NCI-H1105 treated with DMSO at 0.1 percent for 48 hours (cell line): ENCODE measurements around the gene C1QTNF1.

Source experiments
- DNase-seq: peaks from one replicate; lab custom pipeline; 2025; lab: John Stamatoyannopoulos, UW

Gene C1QTNF1

DNA sequence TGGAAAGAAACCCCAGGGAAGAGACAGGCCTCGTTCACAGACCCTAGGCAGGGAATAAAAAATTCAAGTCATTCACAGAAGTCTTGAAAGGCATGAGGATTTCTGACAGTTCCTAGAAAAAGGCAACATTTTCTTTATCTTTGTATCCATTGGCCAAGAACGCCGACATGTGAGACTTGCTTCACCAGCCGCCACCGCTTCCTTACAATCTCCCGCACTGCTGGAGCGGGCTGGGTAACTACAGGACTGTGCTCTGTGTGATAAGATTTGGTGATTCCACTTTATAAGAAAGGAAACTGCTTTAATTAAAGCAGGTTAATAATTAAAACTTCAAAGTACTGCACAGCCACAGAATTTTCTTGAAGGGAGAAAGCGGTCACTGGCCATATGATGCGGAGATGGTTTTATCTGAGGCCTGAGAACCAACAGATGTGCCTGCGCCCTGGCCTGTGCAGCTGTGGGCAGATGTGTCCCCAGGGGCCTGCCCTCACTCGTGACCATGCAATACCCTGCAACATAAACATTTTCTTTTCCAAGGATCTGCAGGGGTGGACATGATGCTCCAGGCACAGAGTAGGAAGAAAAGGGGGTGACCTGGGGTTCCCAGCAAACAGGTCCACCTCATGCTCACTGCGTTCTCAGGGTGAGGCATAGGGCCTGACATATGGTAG lies 31.3 kb upstream of the C1QTNF1 start:
- no peak for DNase-seq

DNA sequence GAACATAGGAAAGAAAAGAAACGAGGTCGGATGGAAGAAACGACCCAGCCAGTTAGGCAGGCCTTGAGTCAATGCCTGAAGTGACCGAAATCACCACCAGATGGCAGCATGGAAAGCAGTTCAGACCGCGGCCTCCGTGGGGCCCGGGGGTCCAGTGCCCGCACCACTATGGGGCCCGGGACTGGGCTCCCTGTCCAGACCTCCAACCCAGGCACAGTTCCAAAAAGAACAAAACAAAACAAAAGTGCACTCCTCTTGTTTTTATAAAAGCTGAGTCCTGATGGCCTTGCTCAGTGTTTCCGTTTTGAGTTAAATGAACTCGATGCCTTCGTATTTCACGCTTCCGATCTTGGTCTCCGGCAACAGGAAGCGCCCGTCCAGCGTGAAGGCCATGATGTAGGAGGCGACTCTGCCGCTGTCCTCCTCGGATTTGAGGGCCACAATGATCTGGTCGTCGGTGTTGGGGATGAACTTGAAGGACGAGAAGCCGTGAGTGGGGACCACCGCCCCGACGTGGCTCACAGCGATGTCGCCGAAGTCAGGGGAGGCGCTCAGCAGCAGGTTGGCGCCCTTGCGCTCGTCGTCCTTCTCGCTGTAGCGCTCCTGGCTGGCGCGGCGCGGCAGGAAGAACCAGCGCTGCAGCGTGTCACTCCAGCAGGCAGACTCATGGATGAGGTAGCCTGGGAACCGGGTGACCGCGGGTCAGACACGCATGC lies 30.6 kb upstream of the C1QTNF1 start:
- DNase-seq, result no peak

DNA sequence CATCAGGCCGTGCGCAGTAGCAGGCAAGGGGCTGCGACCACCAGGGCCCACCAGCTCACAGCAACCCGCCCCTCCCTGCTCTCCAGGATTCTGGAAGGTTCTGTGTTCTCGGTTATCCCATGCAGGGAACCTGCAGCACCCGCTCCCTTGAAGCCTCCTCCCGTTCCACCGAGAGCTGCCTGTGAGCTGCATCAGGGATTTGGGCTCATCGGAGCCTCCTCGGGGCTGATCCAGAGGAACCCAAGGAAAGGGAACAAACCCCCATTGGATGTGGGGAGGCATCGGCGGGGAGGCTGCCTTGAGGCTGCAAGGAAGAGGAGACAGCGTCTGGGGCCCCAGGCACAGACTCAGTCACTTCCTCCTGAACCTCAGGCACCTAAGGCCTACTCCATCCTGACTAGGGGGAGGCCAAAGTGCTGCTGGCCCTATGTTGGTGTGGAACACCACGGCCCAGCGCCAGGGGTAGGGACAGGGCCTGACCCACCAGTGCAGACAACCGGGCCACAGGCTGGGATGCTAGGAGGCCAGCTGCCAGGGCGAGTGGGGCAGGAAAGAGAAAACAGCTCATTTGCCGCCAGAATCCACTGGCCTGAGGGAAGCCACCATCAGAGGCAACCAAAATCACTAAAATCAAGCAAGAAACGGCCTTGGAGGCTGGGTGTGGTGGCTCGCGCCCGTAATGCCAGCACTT lies 29.8 kb upstream of the C1QTNF1 start:
- DNase-seq, result no peak

DNA sequence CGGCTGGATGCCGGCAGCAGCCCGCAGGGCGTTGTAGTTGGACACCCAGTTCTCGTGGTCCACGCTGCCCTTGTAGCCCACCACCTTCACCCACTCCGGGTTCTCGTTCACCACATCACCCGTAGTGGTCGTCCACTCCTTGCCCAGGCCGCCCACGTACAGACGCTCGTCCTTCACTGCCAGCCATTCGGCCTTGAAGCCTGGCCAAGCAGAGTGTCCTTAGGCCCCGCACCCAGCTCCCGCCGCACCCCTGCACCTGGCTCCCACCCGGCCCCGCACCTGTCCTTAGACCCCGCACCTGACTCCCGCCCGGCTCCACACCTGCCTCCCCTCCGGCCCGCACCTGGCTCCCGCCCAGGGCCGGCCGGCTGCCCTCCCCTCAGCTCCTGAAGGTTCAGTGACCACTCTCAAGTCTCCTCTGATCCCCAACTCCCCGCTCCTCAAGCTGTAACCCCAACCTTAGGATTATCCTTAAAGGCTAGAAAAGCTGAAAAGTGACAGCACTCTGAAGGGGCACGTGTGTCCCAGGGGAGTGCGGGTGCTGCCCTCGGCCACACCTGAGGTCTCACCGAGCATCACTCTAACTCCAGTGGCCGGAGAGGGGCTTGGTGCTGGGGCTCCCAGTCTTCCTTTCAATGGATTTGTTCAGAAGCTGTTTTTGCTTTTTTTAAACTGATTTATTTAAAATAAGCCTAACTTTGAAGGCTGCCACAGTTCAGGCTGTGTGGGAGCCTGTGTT lies 28.8 kb upstream of the C1QTNF1 start:
- DNase-seq, result no peak

DNA sequence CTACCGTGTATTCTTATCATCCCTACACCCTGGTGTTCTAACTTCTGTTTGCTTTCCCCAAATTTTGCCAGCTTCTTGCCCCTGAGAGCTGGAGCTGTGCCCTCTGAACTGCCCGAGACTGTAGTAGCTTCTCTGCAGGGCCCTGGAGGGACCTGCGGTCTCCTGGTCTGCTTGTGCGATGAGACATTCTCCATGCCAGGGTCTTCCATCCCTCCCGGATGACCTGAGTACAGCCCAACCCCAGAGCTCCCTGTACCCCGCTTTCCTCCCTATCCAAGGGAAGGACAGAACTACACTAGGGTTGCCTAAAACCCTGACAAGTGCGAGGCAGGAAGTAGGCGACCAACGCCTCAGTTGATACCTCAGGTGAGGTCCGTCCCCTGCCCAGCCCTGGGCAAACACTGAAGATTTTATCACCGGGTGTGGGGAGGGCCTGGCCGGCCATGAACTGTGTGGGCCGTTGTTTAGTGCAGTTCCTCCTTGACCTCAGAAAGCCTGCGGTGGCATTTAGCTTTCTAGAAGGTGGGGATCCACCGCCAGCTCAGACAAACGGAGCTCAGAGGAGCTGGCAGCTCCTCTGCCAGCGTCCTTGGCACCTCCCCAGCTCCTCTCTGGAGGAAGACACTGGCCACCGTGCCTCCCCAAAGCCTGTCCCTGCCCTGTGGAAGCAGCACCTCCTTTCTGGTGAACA lies 28.1 kb upstream of the C1QTNF1 start:
- DNase-seq, result no peak

DNA sequence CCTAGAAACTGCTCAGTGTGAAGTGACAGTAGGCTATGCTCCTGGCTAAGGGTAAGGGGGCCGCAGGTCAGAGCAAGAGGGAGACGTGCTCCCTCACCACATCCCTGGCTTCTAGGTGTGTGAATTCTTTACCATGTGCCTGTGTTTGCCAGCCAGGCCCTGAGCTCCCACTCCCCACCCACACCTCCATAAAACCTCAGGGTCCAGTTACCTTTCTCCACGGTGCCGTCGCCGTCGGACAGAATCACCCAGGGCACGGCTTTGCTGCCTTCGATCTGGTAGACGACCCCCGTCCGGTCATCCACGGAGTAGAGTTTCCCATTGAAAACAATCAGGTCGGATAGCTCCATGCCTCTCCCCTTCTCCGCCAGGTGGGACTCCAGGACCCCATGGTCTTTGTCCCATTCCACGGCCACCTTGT lies 27.2 kb upstream of the C1QTNF1 start:
- no peak for DNase-seq

DNA sequence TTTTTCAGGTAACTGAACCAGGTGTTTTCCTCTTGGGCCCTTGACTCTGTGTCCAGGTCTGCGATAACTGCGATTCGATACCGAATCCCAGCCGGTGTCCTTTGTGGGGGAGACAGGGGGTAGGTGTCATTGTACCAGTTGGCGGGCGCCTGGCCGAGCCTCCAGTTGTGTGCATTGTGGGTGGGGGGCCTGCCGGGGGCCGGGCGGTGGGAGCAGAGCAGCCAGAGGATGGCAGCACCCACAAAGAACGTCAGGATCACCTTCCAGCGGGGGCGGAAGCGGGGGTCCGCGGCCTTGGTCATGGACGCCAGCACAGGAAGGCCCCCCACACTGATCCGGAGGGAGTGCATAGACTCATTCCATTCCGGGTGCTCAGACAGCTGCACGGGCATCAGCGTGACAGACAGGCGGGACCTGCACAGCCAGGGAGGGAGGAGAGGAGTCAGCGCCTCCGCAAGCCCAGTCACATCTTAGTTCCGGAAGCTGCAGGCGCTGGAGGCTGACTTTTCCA lies 26.7 kb upstream of the C1QTNF1 start:
- DNase-seq, result no peak

DNA sequence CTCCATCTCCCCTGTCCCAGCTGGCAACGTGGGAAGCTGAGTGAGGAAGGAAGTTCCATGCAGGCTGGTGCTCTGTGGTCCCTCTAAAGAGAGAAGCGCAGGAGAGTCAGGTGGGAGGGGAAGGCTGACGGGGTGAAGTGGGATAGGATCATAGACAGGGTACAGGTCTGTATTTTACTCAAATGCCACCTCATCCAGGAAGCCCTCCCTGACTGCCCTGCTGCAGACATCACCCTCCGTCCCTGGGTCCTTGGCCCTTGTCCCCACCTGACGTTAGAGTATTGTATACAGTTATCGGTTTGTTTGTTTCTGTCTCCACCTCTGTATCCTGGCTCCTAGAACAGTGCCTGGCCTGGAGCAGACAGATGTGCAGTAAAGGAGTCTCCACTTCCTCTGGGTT lies 26.1 kb upstream of the C1QTNF1 start:
- DNase-seq, result no peak

DNA sequence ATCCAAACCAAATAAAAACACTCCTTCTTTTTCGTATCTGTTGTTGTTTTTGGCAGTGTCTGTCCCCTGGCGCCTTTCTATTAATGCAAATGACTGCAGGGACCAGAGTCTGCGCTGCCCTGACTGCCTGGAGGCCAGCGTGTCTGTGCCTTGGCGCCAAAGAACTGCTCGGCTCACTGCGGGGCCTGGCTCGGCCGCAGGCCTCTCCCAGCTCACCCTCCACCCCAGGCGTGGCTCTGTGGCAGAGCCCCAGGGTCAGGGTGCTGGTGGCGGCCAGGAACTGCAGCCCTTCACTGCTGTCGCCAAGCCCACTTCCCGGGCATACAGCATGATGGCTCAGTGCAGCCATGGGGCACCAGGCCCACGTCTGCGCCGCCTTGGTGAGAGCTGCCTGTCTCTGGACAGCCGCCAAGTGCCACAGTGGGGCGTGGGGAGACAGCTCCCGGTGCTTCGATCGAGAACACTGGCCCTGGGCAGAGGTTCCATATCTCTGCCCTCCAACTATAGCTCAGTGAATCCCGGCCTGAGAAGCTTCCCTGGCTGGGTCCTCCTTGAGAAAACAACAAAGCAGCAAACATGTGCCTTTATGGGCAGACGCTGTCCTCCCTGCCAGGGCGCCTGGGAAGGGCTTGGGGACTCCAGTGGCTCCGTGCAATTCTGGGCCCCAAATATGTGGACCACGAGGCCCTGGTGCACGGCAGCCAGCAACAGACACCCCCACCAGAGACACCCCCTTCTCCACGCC lies 25.5 kb upstream of the C1QTNF1 start:
- no peak for DNase-seq

DNA sequence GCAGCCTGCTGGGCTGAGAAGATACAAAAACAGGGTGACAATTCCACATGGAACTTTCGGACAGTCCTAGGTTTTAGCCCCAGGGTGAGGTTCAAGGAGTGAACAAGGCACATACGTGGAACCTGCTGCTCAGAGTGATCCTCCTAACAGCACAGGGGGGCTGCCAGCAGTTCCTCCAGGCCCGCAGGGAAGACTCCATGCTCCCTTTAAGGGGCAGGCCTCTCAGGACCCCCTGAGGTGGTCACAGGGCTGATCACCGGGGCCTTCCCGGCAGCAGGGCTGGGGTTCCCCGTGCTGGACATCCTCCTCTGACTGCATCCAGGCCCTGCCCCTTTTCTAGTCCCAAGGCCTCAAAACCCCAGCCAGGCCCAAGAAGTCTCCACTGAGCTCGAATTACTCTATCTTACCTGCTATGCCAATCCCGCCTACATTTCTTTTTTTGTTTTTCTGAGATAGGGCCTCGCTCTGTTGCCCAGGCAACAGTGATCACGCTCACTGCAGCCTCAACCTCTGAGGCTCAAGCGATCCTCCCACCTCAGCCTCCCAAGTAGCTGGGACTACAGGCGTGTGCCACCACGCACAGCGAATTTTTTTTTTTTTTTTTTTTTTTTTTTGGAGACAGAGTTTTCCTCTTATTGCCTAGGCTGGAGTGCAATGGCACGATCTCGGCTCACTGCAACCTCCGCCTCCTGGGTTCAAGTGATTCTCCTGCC lies 24.8 kb upstream of the C1QTNF1 start:
- no peak for DNase-seq

DNA sequence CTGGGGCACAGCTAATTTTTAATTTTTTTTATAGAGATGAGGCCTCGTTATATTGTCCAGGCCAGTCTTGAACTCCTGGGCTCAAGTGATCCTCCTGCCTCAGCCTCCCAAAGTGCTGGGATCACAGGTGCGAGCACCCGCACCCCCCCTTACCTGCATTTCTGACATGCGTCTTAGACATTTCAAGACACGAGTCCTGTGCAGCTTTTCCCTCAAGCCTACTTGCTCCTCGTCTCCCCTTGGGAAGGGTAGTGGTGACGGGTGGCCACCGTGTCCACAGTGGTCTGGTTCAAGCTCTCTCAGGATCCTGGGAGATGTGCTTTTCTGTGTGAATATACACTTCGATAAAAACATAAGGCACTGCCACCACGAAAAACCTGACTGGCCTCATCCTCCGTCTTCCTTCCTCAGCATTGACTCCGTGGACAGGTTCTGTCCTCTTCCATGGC lies 24.0 kb upstream of the C1QTNF1 start:
- DNase-seq, result no peak

DNA sequence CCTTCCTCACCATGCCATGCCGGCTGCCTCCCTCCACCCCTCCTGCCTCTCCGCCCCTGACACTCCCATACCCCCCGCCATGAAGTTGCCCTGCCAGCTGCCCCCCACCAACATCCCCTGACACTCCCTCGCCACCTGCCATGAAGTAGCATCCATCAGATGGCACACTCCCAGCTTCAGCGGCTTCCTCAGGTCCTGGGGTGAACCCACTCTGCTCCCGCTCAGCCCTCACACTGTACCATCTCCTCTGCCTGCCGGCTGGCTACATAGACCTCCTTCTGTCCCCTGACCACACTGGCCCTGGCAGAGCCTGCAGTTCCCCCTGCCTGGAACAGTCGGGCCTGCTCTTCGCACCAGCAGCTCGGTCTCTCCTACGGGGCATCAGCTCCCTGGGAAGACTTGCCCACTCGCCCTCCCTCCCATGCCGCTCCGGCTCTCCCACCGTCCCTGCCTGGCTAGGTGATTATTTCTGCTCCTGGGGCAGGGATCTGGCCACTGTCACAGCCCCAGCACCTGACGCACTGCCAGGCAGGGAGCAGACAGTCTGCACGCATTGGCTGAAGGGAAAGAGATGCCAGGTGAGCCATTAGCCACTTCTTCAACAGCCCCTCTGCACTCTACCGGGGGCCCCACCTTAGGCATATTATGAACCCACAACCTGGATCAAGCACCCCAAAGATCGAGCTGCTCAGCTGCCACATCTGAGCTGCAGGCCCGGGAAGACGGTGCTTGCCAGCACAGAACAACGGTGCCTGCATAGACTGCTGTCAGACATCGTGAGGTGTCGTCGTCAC lies 23.4 kb upstream of the C1QTNF1 start:
- DNase-seq, result no peak

DNA sequence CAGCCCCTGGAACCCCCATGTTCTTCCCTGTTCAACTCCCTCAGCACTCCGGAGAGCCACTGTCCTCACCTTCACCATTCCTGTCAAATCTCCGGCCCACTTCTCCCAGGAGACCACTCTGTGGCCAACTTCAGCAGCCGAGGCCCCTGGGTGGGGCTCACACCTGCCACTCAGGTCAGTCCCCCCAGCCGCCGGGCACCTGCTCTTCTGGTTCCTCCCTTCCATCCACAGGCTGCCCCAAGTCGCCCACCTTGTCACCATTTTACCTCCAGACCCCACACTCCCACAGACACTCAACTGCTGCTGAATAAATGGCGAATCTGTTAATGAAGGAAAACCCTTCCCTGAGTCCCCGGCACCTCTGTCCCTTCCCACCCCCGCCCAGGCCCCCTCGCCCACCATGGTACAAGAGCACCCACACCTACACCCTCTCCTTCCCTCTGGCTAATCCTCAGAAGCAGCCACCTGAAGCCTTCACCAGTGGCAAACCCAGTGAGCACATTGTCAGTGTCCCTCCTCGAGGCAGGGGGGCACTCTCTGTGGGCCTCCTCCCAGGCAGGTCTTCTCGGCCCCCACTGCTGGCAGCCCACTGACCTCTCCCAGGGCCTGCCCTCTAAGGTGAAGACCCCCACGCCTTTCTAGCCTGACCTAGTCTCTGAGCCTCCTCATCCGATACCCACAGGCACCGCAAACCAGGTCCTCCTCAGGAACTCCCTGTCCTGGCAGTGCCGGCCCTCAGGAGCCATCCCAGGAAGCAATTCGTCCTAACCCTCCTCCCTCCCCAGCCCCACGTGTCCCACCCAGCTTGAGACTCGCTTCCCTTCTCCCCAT lies 22.6 kb upstream of the C1QTNF1 start:
- DNase-seq, result no peak

DNA sequence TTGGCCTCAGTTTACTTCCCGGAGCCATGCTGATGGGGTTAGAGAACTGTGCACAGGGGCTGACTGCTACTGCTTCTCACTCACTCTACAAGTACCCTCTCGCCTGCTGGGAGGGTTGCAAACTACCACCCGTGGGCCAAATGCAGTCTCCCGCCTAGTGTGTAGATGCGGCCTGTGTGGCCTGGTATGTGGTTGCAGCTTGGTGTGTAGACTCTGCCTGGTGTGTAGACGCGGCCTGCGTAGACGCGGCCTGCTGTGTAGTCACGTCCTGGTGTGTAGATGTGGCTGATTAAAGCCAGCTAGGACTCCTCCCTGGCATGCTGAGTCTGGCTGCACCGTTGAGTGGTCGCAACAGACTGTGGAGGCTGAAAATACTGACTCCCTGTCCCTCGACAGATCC lies 21.7 kb upstream of the C1QTNF1 start:
- no peak for DNase-seq

DNA sequence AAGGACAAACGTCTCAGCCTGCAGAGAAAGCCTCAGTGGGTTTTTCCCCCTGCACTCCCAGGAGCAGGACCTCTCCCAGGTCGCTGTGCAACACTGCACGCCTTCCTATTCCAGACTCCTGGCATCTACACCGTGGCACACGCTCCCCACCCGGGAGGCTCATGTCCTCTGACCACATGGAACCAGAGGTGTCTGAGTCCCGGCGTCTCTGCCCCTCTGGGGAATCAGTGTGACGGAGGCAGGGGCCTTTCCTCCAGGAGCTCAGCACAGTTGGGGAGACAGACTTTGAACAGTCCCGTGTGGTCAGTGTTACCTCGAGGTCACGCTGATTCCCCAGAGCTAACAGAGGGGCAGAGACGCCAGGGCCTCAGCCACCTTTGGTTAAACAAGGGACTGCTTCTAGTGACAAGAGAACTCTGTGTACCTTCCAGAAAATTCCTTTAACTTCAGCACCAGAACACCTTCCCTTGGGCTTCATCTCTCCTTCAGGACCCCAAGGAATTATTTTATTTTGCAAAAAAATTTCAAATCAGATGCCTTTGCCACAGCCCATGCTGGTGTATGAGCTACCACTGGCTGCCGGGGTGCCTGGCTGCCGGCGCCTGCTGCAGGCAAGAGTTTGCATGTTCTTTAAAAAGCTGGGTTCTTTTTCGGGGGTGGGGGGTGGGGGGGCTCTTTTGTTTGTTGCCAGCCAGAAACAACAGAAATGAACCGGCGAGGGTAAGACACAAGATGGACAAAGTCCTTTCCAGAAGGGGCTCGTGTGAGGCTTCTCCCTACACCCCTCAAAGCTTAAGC lies 21.0 kb upstream of the C1QTNF1 start:
- DNase-seq, result no peak

DNA sequence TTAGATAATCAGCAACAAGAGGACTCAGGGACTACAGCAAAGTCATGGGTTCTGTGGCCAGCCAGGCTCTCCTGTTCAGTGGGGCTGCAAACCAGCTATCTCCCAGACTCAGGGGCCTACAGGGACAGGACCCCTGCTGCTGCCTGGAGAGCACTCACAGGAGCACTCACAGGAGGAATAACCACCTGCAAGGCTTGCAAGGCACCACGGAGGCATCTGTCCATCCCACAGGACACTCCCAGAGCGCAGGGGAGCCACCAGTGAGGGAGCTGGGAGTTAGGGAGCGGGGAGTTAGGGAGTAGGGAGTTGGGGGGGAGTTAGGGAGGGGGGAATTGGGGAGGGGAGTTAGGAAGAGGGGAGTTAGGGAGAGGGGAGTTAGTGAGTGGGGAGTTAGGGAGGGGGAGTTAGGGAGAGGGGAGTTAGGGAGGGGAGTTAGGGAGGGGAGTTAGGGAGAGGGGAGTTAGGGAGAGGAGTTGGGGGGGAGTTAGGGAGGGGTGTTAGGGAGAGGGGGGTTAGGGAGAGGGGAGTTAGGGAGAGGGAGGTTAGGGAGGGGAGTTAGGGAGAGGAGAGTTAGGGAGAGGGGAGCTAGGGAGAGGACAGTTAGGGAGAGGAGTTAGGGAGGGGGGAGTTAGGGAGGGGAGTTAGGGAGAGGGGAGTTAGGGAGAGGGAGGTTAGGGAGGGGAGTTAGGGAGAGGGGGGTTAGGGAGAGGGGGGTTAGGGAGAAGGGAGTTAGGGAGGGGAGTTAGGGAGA lies 20.1 kb upstream of the C1QTNF1 start:
- DNase-seq, result no peak
